ENCODE results near the gene AP2A2. TPM values are rescaled to one million over a fixed set of nuclear protein-coding genes. Genes with fewer than 3 reads are reported as not detected.

Gene AP2A2
- total RNA-seq, 1 experiment from 2014 or later: 123 TPM

GRCh38 chr11:990101-990500, 64.4 kb downstream of the AP2A2 start:
- H3K9me3 ChIP-seq (ENCODE audit: control insufficient read depth, insufficient read depth, low read depth, low read length): no peaks in the 10 kb centered on the region
- H3K27me3 ChIP-seq (ENCODE audit: control insufficient read depth, insufficient read depth, low read length): no peaks in the 10 kb centered on the region
- in situ Hi-C loops (cut with HindIII; ENCODE audit: low pct_unique_long_range_greater_than_20kb, low sequenced_read_pairs) (no loop called here), intact Hi-C loops (cut with micrococcal nuclease; ENCODE audit: unreplicated experiment) (no loop called here)
- DNase-seq (ENCODE audit: low read depth, low spot score): no peak
- ChIA-PET CTCF (no interaction called here), POLR2A (no interaction called here)
- no peaks in the 10 kb centered on the region for H3K4me1 ChIP-seq (ENCODE audit: control insufficient read depth, insufficient read depth, low read length)
- TF ChIP-seq POLR2AphosphoS5 (IDR thresholded peaks at IDR 0.05; ENCODE audit: low read depth, low read length) (no peak), CTCF (IDR thresholded peaks at IDR 0.05) (no peak), TCF7L2 (IDR thresholded peaks at IDR 0.05; ENCODE audit: low read depth, low read length) (no peak), SIN3A (IDR thresholded peaks at IDR 0.05; ENCODE audit: borderline replicate concordance, insufficient read depth, low read depth, low read length) (no peak), REST (IDR thresholded peaks at IDR 0.05; ENCODE audit: insufficient read depth in 1 of 2, low read depth in 2 of 2, low read length in 1 of 2) (no peak)
- no TSS peak for BruUV-seq (replicated peaks)
- H3K27ac ChIP-seq (ENCODE audit: low read length): no peak overlapping the region
- no peak for ATAC-seq
- H3K4me3 ChIP-seq (ENCODE audit: low read depth in 2 of 2, low read length in 2 of 2): no peak overlapping the region
- H3K36me3 ChIP-seq (ENCODE audit: control insufficient read depth, insufficient read depth, low read length): peaks cover 10% of the 10 kb centered on the region; the same call in 1 of the 2 replicates

- ChIA-PET POLR2A (no interaction called here), CTCF (no interaction called here)
- in situ Hi-C loops (cut with HindIII; ENCODE audit: low pct_unique_long_range_greater_than_20kb, low sequenced_read_pairs) (no loop called here), intact Hi-C loops (cut with micrococcal nuclease; ENCODE audit: unreplicated experiment) (no loop called here)
- H3K9me3 ChIP-seq (ENCODE audit: control insufficient read depth, insufficient read depth, low read depth, low read length): no peaks in the 10 kb centered on the region
- no TSS peak for BruUV-seq (replicated peaks)
- H3K4me3 ChIP-seq (ENCODE audit: low read depth in 2 of 2, low read length in 2 of 2): no peak overlapping the region
- TF ChIP-seq TCF7L2 (IDR thresholded peaks at IDR 0.05; ENCODE audit: low read depth, low read length): no peak
- TF ChIP-seq REST (IDR thresholded peaks at IDR 0.05; ENCODE audit: insufficient read depth in 1 of 2, low read depth in 2 of 2, low read length in 1 of 2): no peak
- H3K36me3 ChIP-seq (ENCODE audit: control insufficient read depth, insufficient read depth, low read length): peaks cover 10% of the 10 kb centered on the region; the same call in 1 of the 2 replicates
- H3K4me1 ChIP-seq (ENCODE audit: control insufficient read depth, insufficient read depth, low read length): 0 out of 2 replicates have a peak, but pooled peaks cover 4% of the 10 kb centered on the region
- H3K27me3 ChIP-seq (ENCODE audit: control insufficient read depth, insufficient read depth, low read length): no peaks in the 10 kb centered on the region
- DNase-seq (ENCODE audit: low read depth, low spot score) (no peak), ATAC-seq (no peak)
- no peak overlapping the region for H3K27ac ChIP-seq (ENCODE audit: low read length)
Observed at GRCh38 chr11:991034-991433, 65.4 kb downstream of the AP2A2 start.
